Stimulated activated CD4-positive, alpha-beta T cell treated with anti-CD3 and anti-CD28 coated beads, Interleukin-15, amount 100 ng/mL, for 24 hours (primary cell): ENCODE measurements around the gene GAS2.

ENCODE experiments used
- DNase-seq: peaks from one replicate; pipeline ENCODE4 v3.0.0-alpha.2; 2020

The GAS2 gene

DNA sequence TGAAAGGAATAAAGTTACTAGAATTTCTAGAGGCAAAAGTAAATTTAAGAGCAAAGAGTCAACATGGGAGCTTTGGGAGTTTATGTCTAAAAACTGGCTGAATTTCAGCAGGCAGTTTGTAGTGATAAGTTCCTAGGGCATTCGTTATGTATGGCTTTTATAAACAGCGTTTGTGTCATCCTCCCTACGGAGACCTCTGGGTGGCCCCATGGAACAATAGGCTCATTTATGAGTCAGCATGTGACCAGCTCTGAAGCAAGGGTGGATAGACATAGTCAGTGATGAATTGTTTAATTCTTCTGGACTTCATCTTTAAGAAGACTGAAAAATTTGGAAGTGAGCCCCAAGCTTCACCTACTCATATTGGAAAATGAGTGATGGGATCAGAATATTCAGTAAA, 126.1 kb downstream of the GAS2 start:
- DNase-seq, result no peak

DNA sequence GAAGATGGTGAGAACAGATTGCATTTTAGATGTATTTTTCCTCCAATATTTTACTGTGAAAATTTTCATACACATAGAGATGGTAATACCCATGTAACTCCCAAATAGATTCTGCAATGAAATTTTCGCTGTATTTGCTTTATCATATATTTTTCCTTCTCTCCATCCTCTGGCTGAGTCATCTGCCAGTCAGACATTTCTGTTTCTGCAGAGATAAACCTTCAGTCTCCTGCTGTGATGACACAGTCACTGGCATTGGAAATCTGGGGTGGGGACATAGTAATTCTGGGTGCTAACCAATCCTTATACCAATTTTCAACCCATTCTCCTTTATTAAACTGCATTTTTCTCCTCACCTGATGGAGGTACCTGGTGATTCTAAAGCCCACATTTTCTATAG, 129.5 kb downstream of the GAS2 start:
- DNase-seq, result no peak

DNA sequence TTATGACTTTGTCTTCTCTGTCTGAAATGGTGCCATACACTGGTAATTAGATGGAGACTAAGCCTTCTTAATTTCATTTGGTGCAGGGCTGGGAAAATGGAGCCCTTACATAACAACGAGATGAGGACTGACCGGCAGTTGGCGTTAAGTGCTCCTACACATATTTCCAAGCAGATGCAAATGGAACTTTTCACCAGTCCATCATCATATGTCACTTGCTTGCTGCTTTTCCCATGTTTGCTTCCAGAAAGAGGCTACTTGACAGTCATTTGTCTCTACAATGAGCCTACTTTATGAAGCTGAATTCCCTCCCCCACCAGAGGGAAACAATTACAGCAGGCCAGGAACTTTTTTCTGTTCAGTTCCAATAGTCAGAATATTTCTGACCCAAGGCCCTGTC, 130.6 kb downstream of the GAS2 start:
- no peak for DNase-seq

- DNase-seq, result no peak
These were observed 132.5 kb downstream of the GAS2 start for GRCh38 chr11:22798901-22799300.

DNA sequence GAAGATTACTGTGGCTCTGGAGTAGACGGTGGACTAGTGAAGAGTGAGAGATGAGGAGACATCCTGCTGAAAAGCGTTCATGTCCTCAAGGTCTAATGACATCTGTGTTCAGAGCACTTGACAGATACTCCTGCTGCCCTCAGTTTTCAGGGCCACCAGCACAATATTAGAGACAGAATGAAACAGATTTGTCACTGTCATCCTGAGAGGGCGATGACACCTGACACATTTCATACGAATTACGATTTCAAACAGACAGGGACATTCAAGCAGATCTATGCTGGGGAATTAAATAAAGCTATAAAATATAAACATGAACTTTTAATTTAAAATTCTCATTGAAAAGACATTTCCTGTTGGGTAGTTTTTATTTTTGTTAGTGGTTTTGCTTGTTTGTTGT, 134.1 kb downstream of the GAS2 start:
- DNase-seq, result no peak

DNA sequence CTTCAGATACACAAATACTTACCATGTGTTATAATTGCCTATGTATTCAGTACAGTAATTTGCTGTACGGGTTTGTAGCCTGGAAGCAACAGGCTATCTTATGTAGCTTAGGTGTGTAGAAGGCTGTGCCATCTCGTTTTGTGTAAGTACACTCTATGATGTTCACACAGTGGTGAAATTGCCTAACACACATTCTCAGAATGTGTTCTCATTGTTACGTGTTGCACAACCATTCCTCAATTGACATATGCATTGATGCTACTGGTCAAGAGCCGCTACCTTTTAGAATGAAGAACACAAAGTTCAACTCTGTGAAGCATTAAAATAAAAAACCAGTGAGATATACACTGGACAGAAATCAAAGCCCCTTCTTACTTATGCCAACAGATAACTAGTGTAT, 136.4 kb downstream of the GAS2 start:
- no peak for DNase-seq

- DNase-seq, result no peak
These were observed 141.0 kb downstream of the GAS2 start for GRCh38 chr11:22807391-22807790.

DNA sequence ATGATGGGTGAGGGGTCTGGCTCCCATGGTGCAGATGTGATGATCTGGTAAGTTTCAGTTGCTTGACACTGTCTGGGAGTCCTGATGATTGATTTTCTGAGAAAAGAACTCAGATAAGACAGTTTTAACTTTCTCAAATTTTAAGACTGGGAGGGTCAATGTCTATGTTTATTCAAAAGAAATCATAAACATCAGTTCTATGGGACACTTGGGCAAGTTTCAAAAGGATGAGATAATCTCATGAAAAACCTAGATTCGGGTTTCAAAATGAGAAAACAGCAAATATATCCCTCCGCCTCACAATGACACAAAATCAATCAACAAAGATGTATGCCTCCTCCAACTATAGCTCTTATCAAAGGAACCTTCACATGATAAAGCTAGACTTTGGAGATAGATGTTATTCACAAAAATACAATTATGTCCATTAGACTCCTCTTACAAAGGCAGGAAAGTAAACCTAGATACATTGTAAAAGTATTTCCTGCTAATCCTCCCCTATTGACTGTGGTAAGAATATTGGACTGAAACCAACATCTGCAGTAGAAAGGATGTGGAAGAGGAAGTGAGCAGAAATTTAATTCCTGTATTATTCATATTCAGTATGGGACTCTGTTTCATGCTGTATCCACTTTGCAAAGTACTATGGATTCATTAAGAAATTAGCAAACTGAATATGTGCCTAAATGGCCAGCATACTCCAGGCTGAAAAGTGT, 141.6 kb downstream of the GAS2 start:
- no peak for DNase-seq

DNA sequence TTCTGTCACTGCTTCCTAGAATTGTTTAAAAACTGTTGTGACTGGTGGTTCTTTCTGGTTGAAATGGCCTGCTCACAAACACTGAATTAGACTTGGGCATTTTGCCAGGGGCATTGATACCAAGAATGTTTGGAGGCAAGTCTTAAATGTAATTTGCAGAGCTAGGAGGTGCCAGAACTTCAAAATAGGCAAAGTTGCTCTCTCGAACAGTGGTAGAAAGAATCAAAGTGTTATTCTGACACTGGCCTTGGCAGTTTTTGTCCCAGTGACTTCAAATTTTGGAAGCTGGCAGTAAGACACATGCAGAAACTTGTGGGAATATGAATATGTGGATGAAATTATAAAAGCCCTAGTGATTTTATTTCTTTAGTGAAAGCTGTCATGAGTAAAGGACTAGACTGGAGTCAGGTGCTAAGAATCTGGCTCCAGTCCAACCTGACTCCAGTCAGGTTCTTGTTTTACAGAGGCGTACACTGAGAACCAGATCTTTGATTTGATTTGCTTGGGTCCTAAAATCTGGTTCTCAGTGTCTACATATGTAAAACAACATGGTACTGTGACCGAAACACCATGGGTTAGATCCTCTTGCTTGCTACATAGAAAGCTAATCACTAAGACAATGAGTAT, 142.3 kb downstream of the GAS2 start:
- DNase-seq, result no peak

GRCh38 chr11:22809893-22810292, 143.5 kb downstream of the GAS2 start:
- no peak for DNase-seq

GRCh38 chr11:22822203-22822602, 155.8 kb downstream of the GAS2 start:
- DNase-seq, result no peak

GRCh38 chr11:22828373-22828772, 162.0 kb downstream of the GAS2 start:
- DNase-seq, result no peak

DNA sequence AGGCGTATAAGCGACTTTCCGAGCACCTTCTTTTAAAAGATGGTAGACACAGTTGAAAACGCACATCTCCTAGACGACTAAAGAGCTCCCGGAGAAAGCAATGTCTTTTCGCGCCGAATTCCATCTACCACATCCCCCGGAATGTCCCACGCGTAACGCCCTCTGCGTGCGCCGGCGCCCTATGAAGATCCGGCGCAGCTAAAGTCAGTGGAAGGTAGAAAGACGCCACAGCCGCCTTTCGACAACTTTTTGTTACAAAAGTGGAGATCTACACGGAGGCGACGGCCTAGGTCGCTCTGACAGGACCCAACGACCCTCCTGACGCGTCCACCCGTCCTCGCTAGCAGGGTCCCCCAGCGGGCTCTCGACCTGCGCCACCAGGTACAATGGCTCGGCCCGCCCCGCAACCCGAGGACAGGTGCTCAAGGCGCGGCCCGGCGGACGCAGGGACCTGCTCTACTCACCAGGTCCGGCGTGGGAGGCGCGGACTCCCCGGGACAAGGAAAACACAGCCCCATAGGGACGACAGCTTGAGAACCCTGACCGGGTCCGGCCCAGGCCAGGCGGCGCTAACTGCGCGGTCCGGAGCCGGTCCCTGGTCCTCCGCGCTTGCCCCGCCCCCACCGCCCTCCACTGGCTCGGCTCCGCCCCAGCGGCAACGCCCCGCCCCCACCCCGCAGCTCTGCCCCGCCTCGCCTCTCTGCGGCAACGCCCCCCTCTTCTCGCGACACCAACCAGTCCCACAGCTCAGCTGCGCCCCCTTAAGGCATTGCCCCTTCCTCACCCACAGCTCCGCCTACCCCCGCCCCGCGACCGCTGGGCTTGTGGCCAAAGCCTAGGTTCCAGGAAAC, 163.0 kb downstream of the GAS2 start, which contains the start of gene SVIP:
Gene SVIP, minus strand, starts transcription at position 571 of the 851 bp plus-strand sequence. Its CDS starts 53 bp downstream, at position 518.
- DNase-seq, result peak; percentile 95

DNA sequence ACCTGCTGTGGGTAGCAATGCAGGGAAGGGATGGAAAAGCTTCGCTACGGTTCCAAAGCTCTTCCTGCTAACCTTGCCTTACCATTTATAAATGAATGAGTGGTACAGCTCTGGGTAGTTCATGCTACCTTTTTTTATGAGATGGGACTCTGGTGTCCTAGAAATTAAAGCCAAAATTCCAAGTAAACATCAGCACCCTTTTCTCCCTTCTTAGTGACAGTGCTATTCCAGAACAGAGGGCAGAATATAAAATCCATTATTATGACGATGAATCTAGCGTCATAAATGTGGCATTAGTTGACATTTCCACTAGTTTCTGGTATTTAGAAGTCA, 163.6 kb downstream of the GAS2 start:
- no peak for DNase-seq

- no peak for DNase-seq
These were observed 166.1 kb downstream of the GAS2 start for GRCh38 chr11:22832315-22833015.

DNA sequence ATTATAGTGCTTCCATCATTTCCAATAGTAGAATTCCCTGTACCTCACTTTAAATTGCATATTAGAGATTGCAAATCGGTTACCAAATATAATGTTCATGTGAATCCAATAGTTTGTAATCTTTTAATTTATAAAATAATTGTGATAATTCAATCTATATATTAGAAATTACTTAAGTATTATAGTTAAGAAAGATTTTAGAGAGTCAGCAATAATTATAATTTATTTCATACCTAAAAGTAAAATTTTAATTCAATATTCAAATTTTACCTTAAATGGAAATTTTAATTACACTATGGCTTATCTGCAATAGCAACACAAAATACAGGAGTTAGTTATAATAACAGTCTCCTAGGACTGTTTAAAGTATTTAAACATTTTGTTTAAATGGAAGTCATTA, 180.3 kb downstream of the GAS2 start:
- DNase-seq, result no peak

DNA sequence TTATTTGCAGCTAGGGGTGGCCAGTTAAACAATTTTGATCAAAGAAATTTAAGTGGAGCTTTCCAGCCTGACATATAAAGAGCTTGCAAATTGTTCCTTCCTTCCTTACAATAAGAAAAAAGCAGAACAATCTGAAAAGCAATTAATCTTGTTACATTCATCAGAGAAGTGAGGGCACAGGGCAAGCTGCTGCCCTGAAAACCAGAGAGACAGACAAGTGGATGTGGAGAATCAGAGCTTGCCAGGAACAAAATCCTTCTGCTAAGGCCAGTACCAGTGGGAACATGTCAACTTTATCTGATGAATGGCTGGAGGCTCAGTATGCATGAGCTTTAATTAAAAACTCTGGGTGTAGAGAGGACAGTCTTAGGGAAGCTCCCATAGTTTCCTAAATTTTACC, 185.1 kb downstream of the GAS2 start:
- no peak for DNase-seq

GRCh38 chr11:22859756-22860155, 193.3 kb downstream of the GAS2 start:
- no peak for DNase-seq

- DNase-seq, result no peak
These were observed 193.8 kb downstream of the GAS2 start, which contains the start of gene CCDC179 for GRCh38 chr11:22860241-22860640. Gene CCDC179, minus strand, starts transcription at chr11:22860474. Its CDS starts 53 bp downstream, at chr11:22860421.
